BJ (cell line): ENCODE data around the gene STX4. TPM values are rescaled to one million over a fixed set of nuclear protein-coding genes. Genes with fewer than 3 reads are reported as not detected.

Experiments used
- CTCF ChIA-PET: fragments of 350-600 bp; formaldehyde crosslinking; extraction: SDS; loops from one replicate; lab custom pipeline; 2021; ENCODE audit warnings: antibody characterized with exemption, inconsistent platforms; lab: Yijun Ruan, JAX
- POLR2A ChIA-PET: fragments of 300-600 bp; sonication (Branson Sonifier 250); formaldehyde crosslinking; extraction: SDS; loops from one replicate; lab custom pipeline; 2021; ENCODE audit warnings: antibody characterized with exemption; lab: Charles Lee
- DNase-seq: peaks from one replicate; pipeline ENCODE4 v3.0.0-alpha.2; 2011; ENCODE audit warnings: low read depth
- H3K27me3 ChIP-seq: 2 replicates; pipeline ENCODE4 v1.6.0; 2011; ENCODE audit warnings: low read length; ENCODE audit not compliant: control insufficient read depth, insufficient read depth
- H3K36me3 ChIP-seq: 2 replicates; pipeline ENCODE4 v1.5.1; 2011; ENCODE audit warnings: low read length; ENCODE audit not compliant: control insufficient read depth, insufficient read depth
- H3K4me3 ChIP-seq: 2 replicates; pipeline ENCODE4 v1.5.1; 2011; ENCODE audit warnings: low read depth, mild to moderate bottlenecking, control low read depth, low read length
- polyA plus RNA-seq: library from polyadenylated mRNA; depleted of rRNA; stranded (reverse); fragments of >200 nt; gene quantifications from 2 replicates; pipeline ENCODE4 v1.2.3, GENCODE V29; 2011
- TF ChIP-seq, protein P1 (sequence below): IDR thresholded peaks from 2 replicates; pipeline ENCODE4 v1.5.1; 2011; ENCODE audit warnings: low read depth, mild to moderate bottlenecking, control low read depth, inconsistent platforms, low read length, moderate library complexity; ENCODE audit not compliant: insufficient read depth

Gene STX4
- polyA plus RNA-seq, 1 experiment = 53.6 TPM

DNA sequence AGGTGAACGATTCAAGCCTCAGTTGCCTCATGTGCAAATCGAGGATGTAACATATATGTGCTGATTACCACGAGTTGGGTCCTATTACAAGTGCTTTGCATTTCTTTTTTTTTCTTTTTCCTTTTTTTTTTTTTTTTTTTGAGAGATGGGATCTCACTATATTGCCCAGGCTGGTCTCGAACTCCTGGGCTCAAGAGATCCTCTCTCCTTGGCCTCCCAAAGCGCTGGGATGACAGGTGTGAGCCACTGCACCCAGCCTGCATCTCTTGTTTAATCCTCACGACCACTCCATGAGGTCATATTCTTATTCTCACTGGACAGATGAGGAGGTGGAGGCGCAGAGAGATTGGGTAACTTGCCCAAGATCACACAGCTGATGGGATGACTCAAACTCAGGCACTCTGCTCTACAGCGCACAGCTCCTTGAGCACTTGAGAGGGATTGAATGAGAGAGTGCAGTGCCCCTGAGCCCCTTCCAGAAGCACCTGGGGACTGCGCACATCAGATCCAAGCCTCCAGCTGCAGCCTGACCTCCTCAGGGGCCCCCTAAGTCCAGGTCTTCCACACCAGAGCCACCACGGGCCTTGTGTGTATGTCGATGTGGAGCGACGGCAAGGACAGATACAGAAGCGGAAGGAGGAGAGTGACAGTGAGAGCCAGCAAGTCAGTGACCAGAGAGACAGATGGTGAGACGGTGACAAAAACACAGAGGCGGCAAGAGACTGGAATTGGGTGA lies 27.8 kb upstream of the STX4 start:
- ChIA-PET CTCF (no interaction called here), POLR2A (no interaction called here)
- no peak for DNase-seq
- Histone ChIP-seq H3K27me3 (no peaks in the 10 kb centered on the region), H3K4me3 (no peak overlapping the region), H3K36me3 (no peaks in the 10 kb centered on the region)
- TF ChIP-seq, protein P1, sequence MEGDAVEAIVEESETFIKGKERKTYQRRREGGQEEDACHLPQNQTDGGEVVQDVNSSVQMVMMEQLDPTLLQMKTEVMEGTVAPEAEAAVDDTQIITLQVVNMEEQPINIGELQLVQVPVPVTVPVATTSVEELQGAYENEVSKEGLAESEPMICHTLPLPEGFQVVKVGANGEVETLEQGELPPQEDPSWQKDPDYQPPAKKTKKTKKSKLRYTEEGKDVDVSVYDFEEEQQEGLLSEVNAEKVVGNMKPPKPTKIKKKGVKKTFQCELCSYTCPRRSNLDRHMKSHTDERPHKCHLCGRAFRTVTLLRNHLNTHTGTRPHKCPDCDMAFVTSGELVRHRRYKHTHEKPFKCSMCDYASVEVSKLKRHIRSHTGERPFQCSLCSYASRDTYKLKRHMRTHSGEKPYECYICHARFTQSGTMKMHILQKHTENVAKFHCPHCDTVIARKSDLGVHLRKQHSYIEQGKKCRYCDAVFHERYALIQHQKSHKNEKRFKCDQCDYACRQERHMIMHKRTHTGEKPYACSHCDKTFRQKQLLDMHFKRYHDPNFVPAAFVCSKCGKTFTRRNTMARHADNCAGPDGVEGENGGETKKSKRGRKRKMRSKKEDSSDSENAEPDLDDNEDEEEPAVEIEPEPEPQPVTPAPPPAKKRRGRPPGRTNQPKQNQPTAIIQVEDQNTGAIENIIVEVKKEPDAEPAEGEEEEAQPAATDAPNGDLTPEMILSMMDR = no peak

DNA sequence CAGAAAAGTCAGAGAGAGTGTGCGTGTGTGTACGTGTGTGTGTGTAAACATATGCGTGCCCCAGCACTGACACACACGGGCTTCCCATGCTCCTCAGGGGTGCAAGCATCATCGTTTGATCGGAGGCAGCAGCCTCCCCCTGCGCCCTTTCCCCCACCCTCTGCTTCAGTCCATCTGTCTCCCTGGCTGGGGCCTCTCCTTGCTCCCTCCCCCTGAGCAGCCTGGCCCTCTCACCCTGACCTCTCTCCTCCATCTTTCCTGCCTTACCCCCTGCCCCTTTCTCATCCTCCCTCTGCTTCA lies 27.3 kb upstream of the STX4 start:
- Histone ChIP-seq H3K4me3 (no peak overlapping the region), H3K27me3 (no peaks in the 10 kb centered on the region), H3K36me3 (no peaks in the 10 kb centered on the region)
- TF ChIP-seq, protein P1 = no peak
- POLR2A ChIA-PET = no interaction called here
- DNase-seq = no peak
- CTCF ChIA-PET = no interaction called here

DNA sequence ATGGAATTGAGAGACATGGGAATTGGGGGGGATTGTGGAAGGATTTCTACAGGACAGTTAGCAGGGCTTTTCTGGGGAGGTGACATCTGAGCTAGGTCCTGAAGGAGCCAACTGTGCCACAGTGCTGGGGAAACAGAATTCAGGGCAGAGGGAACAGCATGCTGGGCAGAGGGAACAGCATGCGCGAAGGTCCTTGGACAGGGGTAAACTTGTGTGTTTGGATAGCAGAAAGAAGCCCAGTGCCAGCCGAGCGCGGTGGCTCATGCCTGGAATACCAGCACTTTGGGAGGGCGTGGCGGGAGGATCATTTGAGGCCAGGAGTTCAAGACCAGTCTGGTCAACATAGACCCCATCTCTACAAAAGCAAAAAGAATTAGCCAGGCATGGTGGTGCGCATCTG lies 26.8 kb upstream of the STX4 start:
- POLR2A ChIA-PET = no interaction called here
- TF ChIP-seq, protein P1 = no peak
- CTCF ChIA-PET = no interaction called here
- H3K4me3 ChIP-seq = no peak overlapping the region
- no peaks in the 10 kb centered on the region for H3K36me3 ChIP-seq
- DNase-seq = no peak
- no peaks in the 10 kb centered on the region for H3K27me3 ChIP-seq

DNA sequence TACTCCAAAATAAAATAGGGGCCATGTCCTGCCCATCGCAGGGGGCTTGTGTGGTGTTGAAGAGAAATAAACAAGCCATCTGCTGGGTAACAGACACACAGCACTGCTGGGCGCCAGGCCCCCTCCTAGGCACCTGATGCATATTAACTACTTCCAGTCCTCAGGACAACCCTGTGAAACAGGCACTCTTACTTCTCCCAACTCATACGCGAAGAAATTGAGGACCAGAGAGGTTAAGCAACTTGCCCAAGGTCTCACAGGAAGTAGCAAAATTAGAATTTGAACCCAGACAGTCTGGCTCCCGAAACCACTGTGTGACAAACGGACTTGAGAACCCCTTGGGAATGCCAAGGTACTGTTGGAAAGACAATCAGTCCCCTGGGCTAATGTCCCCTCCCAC lies 25.7 kb upstream of the STX4 start:
- TF ChIP-seq, protein P1 = no peak
- CTCF ChIA-PET = no interaction called here
- no peak for DNase-seq
- Histone ChIP-seq H3K4me3 (no peak overlapping the region), H3K36me3 (no peaks in the 10 kb centered on the region), H3K27me3 (no peaks in the 10 kb centered on the region)
- POLR2A ChIA-PET = interaction anchor here (1.1 kb wide), 1 partner anchor 9 kb away, joined by 3 read pairs; no protein-coding TSS in a partner anchor

DNA sequence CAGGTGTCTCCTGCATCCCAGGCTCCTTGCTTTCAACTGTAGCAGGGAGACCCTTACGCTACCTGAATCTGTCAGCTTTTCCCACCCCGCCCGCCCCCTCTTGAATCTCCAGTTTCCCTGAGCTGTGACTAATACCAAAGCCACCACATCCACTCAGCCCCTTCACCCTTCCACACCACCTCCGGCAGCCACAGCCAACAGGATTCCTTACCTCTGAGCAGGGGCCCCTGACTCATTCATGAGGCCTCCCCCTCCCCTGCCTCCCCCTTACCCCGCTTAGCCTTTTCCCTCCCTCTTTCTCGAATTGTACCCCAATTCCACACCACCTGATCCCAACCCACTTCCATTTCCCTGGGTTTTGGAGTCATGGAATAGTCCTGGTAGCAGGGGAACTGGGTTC lies 25.2 kb upstream of the STX4 start:
- CTCF ChIA-PET = interaction anchor here (1.2 kb wide), 1 partner anchor 9 kb away, joined by 6 read pairs; no protein-coding TSS in a partner anchor
- Histone ChIP-seq H3K27me3 (no peaks in the 10 kb centered on the region), H3K4me3 (no peak overlapping the region), H3K36me3 (no peaks in the 10 kb centered on the region)
- TF ChIP-seq, protein P1 = no peak
- DNase-seq = no peak
- POLR2A ChIA-PET = interaction anchor here (1.1 kb wide), 1 partner anchor 10 kb away, joined by 3 read pairs; no protein-coding TSS in a partner anchor
